CMK (cell line): ENCODE data around the gene PACS2.

ENCODE experiments used
- DNase-seq: peaks from one replicate; pipeline ENCODE4 v3.0.0-alpha.2; 2010; ENCODE audit warnings: low read depth

PACS2 gene

DNA sequence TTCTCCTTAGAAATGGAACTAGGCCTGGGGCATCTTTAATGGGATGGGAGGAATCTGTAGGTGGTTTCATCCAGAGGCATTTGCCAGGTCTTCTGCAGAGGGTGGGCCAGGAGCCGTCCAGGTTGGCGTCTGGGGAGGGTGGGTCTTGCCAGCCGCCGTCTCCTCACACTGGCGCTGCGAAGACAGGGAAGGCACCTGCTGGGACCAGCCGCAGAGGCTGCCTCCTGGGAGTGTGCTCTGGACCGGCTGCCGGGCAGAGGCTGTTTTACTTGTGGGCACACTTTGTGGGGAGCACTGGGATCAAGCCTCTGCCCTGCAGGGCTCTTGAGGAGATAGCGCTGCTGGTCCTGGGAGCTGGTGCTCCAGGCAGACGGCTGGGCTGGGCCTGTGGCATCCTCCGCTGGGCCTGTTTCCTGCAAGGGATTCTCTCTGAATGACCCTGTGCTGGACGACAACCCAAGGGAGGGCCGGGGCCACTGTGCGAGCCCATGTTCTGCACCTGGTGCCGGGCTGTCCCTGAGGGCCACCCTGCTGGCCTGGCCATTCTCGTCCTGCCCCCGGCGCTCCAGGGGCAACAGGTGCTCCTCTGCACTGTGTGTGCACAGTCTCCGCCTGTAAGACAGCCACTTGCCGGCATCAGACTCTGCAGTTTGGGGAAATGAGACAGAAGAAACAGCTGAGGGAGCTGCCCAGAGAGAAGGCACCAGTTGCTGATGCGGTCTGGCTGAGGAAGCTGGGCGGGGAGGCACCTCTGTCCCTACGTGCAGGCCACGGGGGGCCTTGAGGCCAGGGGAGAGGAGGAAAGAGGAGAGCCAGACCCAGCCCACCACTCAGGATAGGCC is 73.8 kb downstream of the PACS2 start:
- no peak for DNase-seq

- no peak for DNase-seq
Measured at GRCh38 chr14:105388976-105389375, 74.4 kb downstream of the PACS2 start.

- DNase-seq, result no peak
Measured at GRCh38 chr14:105389534-105389933, 75.0 kb downstream of the PACS2 start.

DNA sequence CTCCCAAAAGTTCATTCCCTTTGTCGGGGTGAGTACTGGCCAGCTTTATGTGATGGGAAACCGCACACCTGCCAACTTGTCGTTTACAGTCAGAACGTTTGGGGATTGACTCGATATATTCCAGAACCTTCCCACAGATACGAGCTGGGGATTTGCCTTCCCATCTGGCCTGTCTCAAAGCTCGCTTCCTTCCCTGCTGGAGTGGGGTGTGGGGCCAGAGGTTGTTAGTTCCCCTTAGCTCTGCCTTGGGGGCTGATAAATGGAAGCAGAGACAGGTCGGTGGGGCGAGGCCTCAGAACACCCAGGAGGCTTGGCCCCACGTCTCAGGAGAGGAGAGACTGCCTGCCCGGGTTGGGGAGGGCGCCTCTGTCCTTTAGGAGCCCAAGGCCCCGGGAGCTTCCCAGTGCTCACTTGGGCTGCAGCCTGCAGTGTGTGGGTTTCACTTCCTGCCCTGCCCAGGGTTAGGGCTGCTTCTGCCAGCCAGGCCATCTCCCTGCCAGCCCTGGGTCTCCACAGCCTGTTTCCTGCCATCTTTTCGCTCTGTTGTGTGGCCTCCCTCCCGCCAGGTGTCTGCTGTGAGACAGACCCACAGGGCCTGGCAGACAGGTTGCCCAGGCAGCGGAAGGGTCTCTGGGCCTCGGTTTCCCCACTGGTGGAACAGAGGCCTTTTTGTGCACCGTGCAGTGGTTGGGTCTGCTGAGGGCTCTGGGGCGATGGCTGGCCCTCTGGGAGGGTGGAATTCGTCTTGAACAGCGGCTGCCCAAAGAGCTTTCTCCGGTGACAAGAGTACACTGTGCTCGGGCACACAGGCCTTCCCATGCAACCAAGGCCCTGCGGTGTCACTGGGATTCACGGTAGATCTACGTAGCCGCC is 75.7 kb downstream of the PACS2 start:
- DNase-seq, result no peak

GRCh38 chr14:105390849-105391500 is 76.4 kb downstream of the PACS2 start:
- no peak for DNase-seq

DNA sequence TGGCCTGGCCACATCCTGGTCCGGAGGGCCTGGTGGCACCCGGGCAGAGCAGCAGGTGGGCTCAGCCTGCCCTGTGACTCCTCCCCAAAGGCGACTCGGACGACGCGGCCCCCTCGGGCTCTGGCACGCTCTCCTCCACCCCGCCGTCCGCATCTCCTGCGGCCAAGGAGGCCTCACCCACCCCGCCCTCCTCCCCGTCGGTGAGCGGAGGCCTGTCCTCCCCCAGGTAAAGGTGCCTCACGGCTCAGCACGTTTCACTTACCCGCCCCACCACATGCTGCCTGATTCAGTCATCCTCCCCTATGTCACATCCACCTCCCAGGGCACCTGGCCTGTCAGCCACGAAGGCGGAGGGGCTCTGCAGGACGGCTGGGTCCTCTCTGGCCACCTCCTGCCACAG is 77.0 kb downstream of the PACS2 start:
- DNase-seq, result no peak

DNA sequence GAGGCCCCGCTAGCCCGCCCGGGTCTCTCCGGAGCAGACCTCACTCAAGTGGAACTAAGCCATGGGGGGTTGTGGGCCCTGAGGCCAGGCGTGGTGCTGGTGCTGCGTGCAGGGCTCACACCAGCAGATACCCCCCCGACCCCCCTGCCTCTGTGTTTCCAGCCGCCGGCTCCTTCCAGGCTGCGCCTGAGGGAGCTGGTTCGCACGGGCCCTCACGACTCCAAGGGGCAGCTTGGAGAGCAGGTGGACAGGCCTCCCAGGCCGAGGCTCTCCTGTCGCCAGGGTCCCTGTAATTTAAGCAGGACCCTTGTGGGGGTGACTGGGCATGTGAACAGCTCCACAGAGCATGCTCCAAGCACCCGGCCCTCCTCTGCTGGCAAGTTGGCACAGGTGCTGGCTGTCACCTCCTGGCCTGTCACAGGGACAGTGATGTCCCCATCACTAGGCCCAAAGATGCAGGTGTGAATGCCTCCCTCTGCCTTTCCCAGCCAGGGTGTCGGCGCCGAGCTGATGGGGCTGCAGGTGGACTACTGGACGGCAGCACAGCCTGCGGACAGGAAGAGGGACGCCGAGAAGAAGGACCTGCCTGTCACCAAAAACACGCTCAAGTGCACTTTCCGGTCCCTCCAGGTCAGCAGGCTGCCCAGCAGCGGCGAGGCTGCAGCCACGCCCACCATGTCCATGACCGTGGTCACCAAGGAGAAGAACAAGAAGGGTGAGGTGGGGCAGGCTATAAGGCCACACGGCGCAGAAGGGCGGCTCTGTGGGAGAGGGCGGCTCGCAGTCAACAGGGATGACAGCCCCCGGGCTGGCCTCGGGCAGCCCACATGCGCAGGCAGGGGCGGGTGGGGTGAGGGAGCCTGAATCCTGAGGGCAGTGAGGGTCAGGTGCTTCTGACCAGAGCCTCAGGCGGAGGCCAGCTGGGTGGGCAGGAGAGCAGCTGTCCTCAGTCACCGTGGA is 77.9 kb downstream of the PACS2 start:
- no peak for DNase-seq

DNA sequence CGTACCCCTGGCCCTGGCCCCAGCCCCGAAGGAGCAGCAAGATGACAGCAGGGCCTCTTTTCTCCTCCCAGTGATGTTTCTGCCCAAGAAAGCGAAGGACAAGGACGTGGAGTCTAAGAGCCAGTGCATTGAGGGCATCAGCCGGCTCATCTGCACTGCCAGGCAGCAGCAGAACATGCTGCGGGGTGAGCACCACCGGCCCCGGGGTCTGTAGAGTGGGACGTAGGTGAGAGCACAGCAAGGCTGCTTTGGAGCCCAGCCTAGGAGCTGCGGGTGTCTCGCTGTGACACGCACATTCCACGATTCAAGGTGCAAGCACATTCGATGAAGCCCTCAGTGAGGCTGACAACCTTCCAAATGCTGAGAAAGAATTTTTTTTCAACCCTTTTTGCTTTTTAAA is 78.6 kb downstream of the PACS2 start:
- DNase-seq, result no peak

- DNase-seq, result no peak
Measured at GRCh38 chr14:105394714-105395537, 80.4 kb downstream of the PACS2 start.

DNA sequence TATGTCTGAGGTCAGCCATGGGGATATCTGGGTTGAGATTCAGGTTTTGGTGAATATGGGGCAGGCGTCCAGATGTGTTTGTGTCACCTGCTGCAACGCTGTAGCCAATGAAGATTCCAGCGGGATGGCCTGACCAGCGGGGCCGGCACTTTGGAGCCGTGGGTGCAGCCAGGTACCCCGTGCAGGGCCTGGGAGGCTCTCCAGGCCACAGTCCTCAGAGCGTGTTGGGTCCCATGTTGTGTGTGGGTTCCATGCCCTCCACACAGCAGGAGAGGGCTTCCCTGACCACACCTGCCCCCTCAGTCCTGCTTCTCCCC is 80.9 kb downstream of the PACS2 start:
- DNase-seq, result no peak

GRCh38 chr14:105397350-105397931 is 82.9 kb downstream of the PACS2 start:
- no peak for DNase-seq

GRCh38 chr14:105398044-105398725 is 83.6 kb downstream of the PACS2 start, which contains the start of gene TEX22:
TEX22 (plus strand) TSS chr14:105398538; CDS start chr14:105399341, 803 bp downstream.
- peak; percentile 69 for DNase-seq

- no peak for DNase-seq
Measured at GRCh38 chr14:105398726-105399465, 84.3 kb downstream of the PACS2 start.

DNA sequence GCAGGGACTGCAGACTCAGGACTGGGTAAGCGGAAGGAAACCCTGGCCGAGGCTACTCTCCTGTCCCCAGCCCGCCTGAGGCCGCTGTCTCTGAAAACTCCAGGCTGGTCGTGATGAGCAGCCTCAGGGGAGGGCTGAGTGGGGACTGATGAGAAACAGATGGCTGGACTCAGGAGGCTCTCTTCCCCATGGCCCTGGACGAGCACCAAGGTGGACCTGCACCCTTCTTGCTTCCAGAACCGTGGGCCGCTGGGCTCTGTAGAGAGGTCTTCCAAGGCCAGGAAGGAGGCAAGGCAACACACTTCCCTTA is 84.9 kb downstream of the PACS2 start:
- no peak for DNase-seq

DNA sequence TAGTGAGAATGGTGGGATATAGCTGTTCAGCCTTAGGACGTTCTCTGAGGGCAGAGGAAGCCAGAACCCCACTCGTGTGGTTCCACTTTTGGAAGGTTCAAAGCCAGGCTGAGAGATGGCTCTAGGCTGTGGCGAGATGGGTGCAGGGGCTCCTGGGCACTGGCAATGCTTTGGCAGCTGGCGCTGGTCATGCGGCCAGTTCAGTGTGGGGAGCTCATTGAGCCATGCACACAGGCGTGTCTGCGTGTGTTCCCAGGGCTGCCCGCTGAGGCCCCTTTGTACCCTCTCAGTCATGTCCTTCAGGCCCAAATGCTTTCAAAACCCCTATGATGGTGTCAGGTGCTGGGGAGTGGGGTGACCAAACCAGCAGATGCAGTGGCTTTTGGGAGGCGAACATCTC is 85.5 kb downstream of the PACS2 start:
- DNase-seq, result no peak

DNA sequence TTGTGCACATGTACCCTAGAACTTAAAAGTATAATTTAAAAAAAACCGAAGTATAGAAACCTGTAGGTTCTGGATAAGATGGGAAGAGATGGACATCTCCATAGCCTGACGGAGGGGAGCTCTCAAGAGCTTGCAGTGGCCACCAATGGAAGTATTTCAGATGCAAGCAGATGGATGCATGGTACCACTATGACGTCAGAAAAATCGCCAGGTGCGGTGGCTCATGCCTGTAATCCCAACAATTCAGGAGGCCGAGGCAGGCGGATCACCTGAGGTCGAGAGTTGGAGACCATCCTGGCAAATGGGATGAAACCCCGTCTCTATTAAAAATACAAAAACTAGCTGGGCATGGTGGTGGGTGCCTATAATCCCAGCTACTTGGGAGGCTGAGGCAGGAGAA is 87.2 kb downstream of the PACS2 start:
- DNase-seq, result no peak

DNA sequence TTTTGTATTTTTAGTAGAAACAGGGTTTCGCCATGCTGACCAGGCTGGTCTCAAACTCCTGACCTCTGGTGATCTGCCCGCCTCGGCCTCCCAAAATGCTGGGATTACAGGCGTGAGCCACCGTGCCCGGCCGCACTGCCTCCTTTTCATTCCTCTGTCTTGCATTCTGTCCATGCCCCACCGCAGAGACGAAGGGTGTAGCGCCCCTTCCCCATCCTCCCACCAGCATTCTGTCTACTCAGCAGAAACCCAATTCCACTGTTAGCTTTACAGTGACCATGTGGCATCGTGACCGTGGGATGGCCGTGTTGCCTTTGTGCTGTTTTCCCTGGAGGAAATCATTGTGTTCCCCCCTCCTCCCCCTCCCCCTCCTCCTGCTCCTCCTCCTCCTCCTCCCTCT is 94.0 kb downstream of the PACS2 start:
- no peak for DNase-seq

GRCh38 chr14:105409364-105409763 is 94.8 kb downstream of the PACS2 start:
- DNase-seq, result no peak

GRCh38 chr14:105410642-105411016 is 96.1 kb downstream of the PACS2 start:
- DNase-seq, result no peak
